GM19240 (cell line): ENCODE measurements around the gene STBD1.
"Not testable (repeated sequence)": the region's sequence is repeated elsewhere in the genome, so short reads cannot be mapped to it uniquely, and the experiment has no call there.

Experiments used
- DNase-seq: peaks from one replicate; pipeline ENCODE4 v3.0.0; 2011; ENCODE audit warnings: low spot score; ENCODE audit not compliant: insufficient read length

The STBD1 gene

DNA sequence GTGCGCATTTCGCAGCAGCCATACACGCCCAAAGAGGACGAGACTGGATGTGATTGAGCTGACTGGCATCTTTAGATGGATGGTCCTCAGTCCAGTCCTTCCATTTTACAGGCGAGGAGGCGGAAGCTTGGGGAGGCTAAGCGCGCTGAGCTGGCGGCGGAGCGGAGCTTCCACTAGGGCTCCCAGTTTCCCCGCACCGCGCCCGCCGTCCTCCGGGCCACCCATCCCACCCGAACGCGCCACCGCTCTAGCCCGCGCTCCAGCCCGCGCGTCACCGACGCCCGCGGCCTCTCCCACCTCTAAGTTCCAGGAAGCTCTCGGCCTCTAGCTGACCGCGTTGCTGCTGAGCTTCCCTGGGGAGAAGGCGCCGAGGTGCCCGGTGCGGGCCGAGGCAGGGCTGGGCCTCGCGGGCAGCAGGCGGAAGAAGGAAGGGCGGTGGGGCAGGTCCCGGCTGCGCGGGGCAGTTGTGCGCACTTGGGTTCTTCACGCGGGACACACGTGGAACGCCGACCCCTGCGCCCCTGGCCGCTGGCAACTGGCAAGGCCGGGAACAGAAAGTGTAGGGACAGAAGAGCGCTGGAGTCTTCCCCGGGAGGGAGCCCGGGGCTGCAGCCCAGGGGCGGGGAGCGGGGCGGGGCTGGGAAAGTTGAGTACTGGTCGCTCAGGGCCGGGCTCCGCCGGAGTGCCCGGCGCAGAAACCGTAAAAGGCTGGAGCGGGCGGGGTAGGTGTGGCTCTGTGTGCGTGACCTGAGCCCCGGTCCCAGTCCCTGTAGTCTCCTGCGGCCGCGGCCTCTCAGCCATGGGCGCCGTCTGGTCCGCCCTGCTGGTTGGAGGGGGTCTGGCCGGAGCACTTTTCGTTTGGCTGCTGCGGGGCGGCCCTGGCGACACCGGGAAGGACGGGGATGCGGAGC lies at the start of gene STBD1:
STBD1 (plus strand) TSS at position 763 of the 911 bp plus-strand sequence; CDS start at position 800, 37 bp downstream.
- DNase-seq, result no peak

DNA sequence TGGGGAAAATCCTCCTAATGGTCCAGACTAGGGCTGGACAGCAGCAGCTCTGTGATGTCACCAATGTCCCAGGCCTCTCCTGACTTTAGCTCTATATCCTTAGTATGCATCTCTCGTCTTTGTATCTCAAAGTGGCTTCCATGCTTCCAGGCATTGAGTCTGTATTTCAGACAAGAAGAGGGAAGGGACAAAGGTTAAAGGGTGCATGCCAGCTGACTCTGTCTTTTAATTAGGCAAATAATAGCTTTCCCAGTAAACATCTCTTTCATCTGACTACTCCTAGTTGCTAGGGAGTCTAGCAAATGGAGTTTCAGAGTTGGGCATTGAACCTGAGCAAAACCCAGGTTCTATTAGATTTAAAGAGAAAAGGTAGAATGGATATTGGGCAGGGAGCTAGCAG lies 49.6 kb upstream of the STBD1 start:
- DNase-seq, result no peak

DNA sequence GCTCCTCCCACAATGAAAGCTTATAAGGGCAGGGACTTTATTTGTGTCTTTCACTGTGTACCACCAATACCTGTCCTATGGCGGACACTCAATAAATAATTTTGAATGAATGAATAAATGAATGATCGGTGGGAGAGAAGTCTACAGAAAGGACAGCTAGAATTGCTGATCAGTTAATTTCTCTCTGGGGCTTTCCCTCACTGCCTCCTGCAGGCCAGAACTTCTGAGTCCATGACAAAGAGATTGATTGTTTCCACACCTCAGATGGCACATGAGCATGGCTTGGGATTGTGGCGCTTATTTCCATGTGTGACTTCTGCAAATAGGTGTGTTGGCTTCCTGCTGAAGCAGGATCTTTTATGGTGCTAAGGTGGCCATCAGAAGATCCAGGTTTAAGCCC lies 48.7 kb upstream of the STBD1 start:
- no peak for DNase-seq

DNA sequence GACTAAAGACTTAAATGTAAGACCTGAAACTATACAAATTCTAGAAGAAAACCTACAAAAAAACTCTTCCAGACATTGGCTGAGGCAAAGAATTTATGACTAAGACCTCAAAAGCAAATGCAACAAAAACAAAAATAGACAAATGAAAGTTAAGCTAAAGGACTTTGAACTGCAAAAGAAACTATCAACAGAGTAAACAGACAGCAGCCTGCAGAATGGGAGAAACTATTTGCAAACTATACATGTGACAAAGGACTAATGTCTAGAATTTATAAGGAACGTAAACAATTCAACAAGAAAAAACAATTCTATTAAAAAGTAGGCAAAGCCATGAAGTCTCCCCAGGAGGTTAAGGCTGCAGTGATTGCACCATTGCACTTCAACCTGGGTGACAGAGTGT lies 46.0 kb upstream of the STBD1 start:
- DNase-seq, result no peak

DNA sequence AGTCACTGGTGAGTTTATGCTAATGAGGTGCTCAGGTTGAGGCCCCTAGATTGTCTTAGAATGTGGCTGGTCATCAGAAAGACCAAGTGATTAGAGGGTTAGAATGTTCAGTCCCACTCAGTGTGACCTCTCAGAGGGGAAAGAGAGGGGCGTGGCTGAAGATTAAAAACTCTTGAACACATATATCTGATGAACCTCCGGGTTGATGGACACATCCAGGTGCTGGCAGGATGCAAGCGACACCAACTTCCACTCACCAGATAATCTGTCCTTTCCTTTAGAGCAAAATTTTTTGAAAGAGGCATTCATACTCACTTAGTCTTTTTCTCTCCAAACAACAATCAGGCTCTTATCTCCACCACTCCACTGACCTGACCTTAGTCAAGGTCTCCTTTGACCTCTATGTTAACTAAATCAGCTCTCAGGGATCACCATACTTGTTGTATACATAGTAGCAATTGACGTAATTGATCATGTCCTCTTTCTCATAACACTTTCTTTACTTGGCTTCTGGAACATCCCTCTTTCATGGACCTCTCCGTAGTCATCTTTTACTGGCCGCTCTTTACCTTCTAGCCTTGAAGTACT lies 40.8 kb upstream of the STBD1 start:
- DNase-seq, result no peak

DNA sequence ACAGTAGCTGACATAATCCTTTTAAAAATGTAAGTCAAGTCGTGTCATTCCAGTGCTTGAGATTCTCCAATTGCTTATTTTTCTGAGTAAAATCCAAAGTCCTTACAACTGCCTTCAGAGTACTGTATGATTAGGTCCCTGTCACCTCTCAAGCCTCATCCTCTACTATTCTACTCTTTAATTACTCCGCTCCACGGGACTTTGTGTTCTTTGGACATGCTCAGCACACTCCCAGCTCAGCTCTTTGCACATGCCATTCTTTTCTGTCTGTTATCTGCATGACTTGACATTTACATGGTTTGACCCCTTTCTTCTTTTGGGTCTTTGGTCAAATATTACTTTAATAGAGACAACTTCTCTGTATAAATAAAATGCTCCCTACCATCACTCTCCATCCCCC lies 39.9 kb upstream of the STBD1 start:
- DNase-seq, result no peak

DNA sequence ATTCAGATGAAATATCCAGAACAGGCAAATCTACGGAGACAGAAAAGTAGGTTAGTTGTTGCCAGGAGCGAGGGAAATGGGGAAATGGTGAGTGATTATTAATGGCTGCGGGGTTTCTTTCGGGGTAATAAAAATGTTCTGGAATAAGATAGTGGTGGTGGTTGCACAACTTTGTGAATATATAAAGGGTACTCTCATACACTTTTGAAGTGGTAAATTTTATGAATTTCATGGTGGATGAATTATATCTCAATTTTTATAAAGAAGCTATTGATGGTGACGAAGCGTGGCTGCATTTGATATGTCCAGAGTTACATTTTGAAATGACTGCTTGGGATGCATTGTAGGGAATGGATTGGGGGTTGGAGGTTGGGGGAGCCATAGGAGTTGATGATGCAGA lies 38.7 kb upstream of the STBD1 start:
- DNase-seq, result no peak

DNA sequence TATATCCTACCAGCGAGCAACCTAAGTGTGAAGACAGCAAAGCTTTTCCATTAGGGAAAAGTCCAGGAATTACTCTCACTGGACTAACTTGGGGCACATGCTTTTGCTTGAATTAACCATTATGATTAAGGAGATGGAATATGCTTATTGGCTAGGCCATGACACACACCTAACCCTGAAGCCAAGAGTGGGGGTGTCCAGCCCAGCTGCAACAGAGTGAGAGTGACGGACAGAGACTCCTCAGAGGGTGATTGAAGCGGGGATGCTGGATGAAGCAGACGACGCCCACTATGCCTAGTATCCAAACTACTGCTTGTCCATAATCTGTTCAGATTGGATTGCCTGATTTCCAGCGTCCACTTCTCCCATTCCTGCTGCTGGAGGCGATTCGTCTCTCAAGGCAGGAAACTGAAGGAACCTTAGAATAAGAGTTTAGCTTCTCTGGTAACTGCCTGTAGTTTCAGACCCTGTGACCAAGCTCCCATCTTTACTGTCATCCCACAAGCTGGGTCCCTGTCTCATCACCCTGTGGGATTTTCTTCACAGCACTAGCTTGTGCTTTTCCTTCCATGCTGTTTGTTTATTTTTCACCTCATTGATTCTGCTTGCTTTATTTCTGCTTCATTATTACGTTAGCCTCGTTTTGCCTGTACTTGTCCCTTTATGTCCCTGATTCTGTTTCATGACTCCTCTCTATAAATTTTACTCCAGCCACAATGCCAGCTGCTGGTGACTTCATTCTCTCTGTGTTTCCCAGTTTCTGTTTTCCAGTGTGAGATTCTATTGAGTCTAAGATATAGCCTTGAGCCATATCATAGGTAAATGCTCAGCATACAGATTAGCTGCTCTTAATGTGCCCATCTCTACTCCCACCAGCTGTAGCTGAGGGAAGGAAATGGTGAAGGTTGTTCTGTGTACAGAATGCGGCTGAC lies 36.0 kb upstream of the STBD1 start:
- DNase-seq, result no peak

DNA sequence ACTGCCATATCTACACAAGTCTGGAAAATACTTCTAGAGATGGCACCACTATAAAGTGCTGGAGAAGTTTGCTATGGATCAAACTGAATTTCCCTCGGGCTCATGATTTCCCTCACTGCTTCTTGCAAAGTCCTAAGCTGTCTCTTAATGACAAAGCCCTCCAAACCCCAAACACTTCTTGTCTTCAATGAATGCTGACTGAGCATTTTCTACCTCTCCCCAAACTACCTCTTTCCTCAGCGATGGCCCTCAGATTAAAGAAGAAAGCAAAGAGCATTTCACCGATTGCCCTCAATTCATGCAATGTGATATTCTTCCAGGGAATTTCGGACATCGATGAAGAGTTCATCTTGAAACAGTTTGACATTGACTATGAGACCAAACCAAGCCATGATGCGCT lies 35.3 kb upstream of the STBD1 start:
- no peak for DNase-seq

DNA sequence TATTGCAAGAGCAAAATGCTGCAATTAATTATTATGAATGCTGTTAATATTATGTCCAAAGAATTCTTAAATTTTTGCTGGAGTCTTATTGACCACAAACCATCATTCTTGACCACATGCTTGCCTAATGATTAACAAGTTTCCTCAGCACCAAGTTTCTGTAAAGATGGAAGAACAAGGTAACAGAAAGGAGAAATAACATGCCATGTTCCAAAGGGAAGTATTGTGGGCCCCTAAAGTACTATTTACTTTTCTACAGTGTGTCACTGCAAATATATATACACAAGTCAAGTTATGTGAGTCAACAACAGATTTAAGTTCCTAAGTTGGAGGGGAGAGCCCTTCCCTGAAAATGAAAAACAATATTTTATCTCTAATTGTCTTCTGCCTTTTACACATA lies 34.5 kb upstream of the STBD1 start:
- no peak for DNase-seq

DNA sequence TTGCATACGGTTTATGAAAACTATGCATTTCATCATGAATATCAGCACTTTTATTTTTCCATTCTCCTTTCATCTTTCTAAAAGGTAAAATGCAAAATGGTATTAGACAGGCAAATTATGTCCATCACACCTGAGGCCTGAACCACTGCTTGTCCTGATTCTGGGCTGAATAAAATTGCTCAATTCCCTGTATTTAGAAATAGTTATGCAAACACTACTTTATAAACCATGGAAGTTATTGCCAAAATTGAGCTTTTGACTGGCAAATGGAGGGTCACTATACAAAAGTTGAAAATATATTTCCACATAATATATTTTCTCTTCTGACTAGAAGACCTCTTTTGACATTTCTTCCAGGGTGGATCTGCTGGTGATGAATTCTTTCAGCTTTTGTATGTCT lies 34.0 kb upstream of the STBD1 start:
- no peak for DNase-seq

DNA sequence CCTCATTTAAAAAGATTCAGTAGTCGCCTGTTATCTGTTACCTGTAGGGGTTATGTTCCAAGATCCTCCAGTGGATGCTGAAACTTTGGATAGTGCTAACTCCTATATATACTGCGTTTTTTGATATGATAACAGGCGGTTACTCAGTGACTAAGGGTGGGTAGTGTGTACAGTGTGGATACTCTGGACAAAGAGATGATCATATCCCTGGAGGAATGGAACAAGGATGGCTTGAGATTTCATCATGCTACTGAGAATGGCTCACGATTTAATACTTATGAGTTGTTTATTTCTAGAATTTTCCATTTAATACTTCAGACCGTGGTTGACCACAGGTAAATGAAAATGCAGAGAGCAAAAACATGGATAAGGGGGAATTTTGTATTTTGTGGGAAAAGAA lies 33.5 kb upstream of the STBD1 start:
- no peak for DNase-seq

DNA sequence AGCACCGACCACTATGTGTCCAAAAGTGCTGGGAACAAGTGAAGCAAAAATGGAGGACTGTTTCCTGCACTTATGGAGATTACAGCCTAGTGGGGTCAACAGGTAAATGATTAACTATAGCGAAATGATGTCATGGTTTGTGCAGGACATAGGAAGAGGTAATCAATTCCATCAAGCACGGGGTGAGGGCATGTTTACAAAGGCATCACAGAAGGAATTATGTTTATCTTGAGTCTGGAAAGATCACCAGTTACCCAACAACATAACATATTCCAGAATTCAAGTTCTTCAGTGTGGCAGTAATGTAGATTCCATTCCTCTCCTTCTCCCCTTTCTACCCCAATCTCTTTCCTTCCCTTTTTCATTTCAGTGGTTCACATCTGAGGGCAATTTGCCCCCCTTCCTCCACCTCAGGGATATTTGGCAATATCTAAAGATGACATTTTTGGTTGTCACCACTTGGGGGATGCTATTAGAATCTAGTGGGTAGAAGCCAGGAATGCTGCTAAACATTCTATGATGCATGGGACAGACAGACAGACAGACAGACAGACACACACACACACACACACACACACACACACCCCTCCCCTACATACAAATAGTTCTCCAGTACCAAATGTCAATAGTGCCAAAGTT lies 30.9 kb upstream of the STBD1 start:
- DNase-seq, result no peak

DNA sequence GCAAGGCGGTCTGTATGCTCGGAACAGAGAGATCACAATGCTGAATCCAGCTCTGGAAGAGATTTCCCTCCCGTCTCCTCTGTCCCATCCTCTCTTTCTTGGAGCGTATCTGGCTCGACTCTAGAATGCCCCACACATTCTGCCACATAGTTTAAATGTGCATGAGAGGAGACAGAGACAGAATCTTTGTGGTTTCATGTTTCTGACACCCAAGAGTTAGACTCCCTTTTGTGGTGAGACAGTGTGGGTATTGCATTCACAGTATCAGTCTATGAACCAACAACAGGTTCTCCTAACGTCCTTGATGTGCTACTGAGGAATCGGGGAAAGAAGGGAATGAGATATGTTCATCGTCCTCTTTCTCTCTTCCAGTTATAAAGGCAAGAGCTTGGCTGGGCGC lies 29.7 kb upstream of the STBD1 start:
- DNase-seq, result no peak

DNA sequence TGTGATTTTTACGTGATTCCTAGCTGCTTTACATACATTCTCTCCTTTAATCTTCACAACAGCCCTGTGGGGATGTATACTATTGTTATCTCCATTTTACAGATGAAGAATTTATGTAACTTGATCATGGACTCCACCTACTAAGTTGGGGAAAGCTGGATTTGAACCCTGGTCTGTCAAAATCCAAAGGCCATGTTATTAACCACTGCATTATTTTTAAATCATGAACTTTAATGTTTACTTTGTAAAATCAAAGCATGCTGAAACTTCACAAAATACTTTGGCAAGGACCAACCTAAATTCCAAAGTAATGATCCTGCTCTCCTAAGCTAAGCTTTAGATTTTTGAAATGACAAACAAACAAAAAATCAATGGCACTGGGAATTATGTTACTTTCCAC lies 28.9 kb upstream of the STBD1 start:
- no peak for DNase-seq

DNA sequence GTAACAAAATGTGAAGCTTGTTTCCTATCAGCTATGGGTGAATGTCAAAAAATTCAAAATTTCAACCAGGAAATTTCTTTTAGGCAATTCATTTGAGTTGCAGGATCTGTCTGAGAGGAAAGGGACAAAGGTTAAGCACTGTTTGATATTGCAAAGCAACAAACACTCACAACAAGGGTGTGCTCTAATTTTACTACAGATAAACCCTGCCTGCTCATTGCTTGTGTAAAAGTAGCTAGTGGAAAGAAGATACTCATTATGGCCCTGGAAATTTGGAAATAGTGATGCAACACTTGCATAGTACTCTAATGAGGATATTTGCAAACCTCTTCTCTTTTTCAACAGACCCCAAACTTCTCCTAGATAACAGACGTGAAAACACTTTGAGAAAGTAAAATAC lies 27.9 kb upstream of the STBD1 start:
- DNase-seq, result no peak

DNA sequence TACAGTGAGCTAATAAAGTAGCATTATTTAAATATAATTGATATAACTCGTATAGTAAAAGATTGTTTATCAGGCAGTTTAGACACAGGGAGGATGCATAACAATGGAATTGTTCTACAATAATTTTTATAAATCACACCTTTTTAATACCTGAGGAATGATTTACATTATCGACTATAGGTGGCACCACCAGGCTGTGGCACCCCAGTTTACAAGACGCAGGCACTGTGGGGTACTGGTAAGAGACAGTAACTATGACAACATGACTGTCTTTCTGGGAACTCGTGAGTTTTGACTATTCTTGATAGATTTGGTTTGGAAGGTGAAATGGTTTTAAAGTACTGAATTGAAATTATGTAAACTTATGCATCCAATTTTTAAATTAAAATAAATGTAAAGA lies 27.1 kb upstream of the STBD1 start:
- DNase-seq, result no peak

DNA sequence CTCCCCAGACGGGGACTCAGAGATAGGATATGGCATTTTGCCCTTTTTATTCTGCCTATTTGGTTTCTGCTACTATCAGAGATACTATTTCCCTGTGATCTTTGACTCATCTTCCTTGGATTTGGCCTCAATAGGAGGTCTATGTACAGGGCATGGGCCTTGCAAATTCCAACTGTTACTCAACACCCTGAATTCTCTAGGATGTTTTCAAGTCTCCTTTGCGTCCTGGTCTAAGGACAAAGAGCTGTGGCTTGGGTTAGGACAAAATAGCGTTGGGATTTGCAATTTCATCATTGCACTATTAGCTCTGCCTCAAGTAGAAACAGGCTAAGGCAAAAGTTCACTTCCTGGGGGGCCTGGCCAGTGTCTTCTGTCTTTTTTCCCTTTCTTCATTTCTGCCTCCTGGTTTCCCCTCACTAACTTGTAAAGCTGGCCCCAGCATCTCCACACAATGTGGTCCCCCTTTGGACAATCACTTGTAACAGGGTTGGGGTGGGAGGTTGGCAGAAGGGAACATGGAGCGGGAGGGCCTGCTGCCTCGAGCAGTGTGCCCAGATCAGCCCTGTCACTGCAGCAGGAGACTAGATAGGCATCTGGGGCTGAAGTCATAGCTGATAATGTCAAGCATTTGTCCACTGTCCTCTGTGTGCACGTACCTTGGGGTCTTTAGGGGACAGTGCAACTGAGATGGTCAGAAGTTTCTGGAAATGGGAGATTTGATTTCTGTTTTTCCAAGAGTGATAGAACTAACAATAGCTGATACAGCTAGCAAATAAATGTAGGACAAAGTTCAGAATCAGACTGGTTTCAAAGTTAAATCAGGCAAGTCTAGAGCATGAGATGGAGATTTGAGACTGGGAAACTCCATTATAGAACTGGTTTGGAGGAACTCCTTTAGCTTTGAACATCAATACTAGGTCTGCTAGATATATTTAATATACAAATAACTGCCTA lies 25.8 kb upstream of the STBD1 start:
- no peak for DNase-seq

DNA sequence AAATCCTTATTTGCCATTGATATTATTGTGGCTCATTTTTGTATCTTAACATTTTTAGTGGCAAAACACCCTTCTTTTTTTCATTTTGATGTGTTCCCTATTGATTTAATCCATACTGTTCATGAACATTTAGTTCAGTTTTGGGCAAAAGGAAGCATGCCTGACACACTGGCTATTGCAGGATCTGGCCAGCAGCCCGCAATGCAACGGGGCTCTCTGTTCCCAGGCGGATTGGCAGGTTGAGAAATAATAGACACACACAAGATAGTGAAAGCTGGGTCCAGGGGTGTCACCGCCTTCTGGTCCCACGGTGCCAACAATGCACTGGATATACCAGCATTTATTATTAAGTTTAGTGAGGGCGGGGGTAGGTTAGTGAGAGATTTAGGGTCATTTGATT lies 24.9 kb upstream of the STBD1 start:
- not testable (repeated sequence) for DNase-seq

DNA sequence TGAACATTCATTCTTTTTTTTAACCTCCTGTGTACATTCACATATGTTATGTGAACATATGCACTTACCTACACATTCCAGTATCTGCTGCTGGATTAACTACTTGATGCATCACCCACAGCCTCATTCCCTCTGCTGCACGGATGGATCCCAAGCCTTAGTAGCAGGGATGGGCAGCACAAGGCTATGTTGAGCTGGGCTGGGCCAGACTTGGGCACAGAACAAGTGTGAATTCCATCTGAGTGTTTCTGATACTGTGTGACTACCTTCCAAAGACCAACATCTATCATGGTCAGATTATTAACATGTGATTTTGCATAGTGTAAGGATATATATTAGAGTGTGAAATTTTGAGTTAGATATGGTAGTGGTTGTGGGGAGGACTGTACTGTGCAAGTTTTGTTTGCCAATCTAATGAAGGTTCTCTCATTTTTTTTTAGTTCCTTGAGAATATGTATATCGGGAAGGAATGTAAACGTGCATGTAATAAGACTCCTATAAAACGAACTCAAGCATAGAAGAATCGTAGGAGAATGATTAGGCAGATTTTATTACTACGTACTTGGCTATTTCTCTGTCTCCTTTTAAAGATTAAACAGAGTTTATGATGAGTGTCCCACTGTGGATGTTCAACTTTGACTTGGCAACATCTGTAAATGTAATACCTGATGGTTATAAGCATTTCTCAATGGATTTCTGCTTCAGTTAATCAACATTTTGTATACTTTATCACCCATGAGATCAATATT lies 23.4 kb upstream of the STBD1 start:
- DNase-seq, result no peak
